ENCODE results near the gene SERPINB6. TPM values are rescaled to one million over a fixed set of nuclear protein-coding genes. Genes with fewer than 3 reads are reported as not detected.
"Not testable (repeated sequence)": the region's sequence is repeated elsewhere in the genome, so short reads cannot be mapped to it uniquely, and the experiment has no call there.

SERPINB6 gene
- total RNA-seq, 1 donor from 2014 or later = 14.0 TPM

DNA sequence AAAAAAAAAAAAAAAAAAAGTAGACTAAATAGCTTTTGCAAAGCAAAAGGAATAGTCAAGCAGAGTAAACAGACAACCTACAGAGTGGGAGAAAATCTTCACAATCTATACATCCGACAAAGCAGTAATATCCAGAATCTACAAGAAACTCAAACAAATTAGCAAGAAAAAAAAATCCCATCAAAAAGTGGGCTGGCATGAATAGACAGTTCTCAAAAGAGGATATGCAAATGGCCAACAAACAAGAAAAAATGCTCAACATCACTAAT lies 786 bp upstream of the SERPINB6 start:
- DNase-seq; H3K36me3 Mint-ChIP-seq (ENCODE audit: unreplicated experiment); H3K4me1 Mint-ChIP-seq (ENCODE audit: low read depth, unreplicated experiment); H3K27me3 Mint-ChIP-seq (ENCODE audit: unreplicated experiment); H3K27ac Mint-ChIP-seq (ENCODE audit: unreplicated experiment); H3K9me3 Mint-ChIP-seq (ENCODE audit: unreplicated experiment): not testable (repeated sequence)
- H3K4me3 Mint-ChIP-seq (ENCODE audit: unreplicated experiment) = peak overlapping the region; percentile 84

DNA sequence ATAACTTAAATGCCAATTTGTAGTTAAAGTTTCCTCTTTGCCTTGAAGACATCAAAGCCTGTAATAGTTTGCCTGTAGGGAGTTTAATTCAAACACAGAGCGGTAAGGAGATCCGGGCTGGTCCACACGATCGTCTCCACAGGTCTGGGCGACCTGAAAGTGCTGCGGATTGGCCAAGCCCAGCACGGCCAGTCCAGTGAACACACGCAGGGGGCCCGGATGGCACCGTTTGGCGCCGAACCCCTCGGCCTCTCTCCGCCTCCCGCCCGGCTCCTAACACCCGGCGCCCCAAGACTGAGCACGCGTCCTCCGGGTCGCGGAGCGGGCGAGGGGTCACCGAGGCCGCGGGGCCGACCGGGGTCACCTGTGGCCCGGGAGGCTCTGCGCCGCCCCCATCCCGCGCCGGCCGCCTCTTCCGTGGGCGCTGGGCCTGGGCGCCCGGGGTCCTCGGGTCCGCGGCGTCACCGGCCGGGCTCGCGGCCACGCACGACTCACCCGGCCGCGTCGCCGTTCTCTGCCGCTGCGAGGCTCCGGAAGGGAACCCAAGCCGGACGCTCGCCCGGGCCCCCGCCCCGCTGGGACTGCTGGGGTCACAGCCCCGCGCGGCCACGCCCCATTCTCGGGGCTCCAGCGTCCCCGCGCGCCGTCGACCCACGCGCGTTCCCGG lies 481 bp downstream of the SERPINB6 start:
- Mint-ChIP-seq H3K9me3 (ENCODE audit: unreplicated experiment) (peaks cover 2% of the 10 kb centered on the region), H3K27ac (ENCODE audit: unreplicated experiment) (peak overlapping the region; percentile 21), H3K4me1 (ENCODE audit: low read depth, unreplicated experiment) (no peaks in the 10 kb centered on the region), H3K27me3 (ENCODE audit: unreplicated experiment) (peaks cover 9% of the 10 kb centered on the region), H3K4me3 (ENCODE audit: unreplicated experiment) (peak overlapping the region; percentile 86), H3K36me3 (ENCODE audit: unreplicated experiment) (no peaks in the 10 kb centered on the region)
- TF ChIP-seq, protein P1, sequence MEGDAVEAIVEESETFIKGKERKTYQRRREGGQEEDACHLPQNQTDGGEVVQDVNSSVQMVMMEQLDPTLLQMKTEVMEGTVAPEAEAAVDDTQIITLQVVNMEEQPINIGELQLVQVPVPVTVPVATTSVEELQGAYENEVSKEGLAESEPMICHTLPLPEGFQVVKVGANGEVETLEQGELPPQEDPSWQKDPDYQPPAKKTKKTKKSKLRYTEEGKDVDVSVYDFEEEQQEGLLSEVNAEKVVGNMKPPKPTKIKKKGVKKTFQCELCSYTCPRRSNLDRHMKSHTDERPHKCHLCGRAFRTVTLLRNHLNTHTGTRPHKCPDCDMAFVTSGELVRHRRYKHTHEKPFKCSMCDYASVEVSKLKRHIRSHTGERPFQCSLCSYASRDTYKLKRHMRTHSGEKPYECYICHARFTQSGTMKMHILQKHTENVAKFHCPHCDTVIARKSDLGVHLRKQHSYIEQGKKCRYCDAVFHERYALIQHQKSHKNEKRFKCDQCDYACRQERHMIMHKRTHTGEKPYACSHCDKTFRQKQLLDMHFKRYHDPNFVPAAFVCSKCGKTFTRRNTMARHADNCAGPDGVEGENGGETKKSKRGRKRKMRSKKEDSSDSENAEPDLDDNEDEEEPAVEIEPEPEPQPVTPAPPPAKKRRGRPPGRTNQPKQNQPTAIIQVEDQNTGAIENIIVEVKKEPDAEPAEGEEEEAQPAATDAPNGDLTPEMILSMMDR (IDR thresholded peaks at IDR 0.05; ENCODE audit: partially characterized antibody, unreplicated experiment) = no peak
- DNase-seq = peak; percentile 34

DNA sequence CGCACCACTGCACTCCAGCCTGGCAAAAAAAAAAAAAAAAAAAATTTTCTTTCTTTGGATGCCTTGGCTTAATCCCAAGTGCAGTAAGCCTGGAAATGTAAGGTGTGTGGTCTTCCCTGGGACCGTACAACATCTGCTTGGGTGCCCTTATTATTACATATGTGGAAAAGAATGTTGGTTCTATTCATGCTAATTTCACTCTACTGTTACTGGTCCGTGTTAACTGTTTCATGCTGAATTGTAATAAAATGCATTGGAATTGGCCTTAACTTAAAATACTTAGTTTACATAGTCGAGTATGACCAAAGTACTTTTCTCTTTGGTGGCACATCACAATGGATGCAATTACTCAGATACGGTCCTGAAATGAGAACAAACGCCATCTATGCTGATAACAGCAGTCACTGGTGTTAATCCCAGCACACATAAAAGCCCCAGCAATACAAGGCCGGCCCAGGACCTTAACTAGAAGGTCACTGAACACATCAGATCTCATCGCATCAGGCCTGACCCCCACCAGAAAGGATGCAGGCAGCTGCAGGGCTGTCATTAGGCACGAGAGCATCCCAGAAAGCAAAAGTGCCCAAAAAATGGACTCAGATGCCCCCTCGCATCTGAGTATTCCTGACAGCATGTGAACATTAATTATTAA lies 1.2 kb downstream of the SERPINB6 start:
- H3K27ac Mint-ChIP-seq (ENCODE audit: unreplicated experiment) = no peak overlapping the region
- no peaks in the 10 kb centered on the region for H3K4me1 Mint-ChIP-seq (ENCODE audit: low read depth, unreplicated experiment)

DNA sequence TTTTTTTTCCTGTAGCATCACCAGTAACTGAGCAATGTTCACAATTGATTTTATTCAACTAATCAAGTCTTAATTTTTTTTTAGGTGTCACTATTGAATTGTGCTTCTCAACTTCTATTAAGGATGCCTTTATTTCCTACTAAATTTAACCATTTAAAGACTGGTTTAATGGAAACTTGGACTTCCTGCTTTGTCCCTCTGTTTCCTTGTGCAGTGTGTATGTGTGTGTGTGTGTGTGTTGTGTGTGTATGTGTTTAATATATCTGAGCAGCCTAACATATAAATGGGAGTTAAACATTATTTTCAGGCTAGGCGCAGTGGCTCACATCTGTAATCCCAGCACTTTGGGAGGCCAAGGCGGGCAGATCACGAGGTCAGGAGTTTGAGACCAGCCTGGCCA lies 1.8 kb downstream of the SERPINB6 start:
- H3K9me3 Mint-ChIP-seq (ENCODE audit: unreplicated experiment) = peaks cover 2% of the 10 kb centered on the region
- H3K27me3 Mint-ChIP-seq (ENCODE audit: unreplicated experiment) = peaks cover 9% of the 10 kb centered on the region
- TF ChIP-seq, protein P1 (IDR thresholded peaks at IDR 0.05; ENCODE audit: partially characterized antibody, unreplicated experiment) = no peak
- no peak for DNase-seq
- H3K36me3 Mint-ChIP-seq (ENCODE audit: unreplicated experiment) = no peaks in the 10 kb centered on the region
- H3K4me3 Mint-ChIP-seq (ENCODE audit: unreplicated experiment) = no peak overlapping the region
- no peaks in the 10 kb centered on the region for H3K4me1 Mint-ChIP-seq (ENCODE audit: low read depth, unreplicated experiment)
- peak overlapping the region; percentile 52 for H3K27ac Mint-ChIP-seq (ENCODE audit: unreplicated experiment)

More for the DNA sequence above, 1.2 kb downstream of the SERPINB6 start:
- Mint-ChIP-seq H3K27me3 (ENCODE audit: unreplicated experiment) (peaks cover 9% of the 10 kb centered on the region), H3K4me3 (ENCODE audit: unreplicated experiment) (peak overlapping the region; percentile 86), H3K36me3 (ENCODE audit: unreplicated experiment) (no peaks in the 10 kb centered on the region), H3K9me3 (ENCODE audit: unreplicated experiment) (peaks cover 2% of the 10 kb centered on the region)
- TF ChIP-seq, protein P1 (IDR thresholded peaks at IDR 0.05; ENCODE audit: partially characterized antibody, unreplicated experiment) = no peak
- no peak for DNase-seq

- no peak for DNase-seq
- H3K4me3 Mint-ChIP-seq (ENCODE audit: unreplicated experiment) = no peak overlapping the region
- peaks cover 2% of the 10 kb centered on the region for H3K4me1 Mint-ChIP-seq (ENCODE audit: low read depth, unreplicated experiment)
- TF ChIP-seq, protein P1 (IDR thresholded peaks at IDR 0.05; ENCODE audit: partially characterized antibody, unreplicated experiment) = no peak
- H3K27me3 Mint-ChIP-seq (ENCODE audit: unreplicated experiment) = peaks cover 7% of the 10 kb centered on the region
- H3K9me3 Mint-ChIP-seq (ENCODE audit: unreplicated experiment) = peaks cover 2% of the 10 kb centered on the region
- no peaks in the 10 kb centered on the region for H3K36me3 Mint-ChIP-seq (ENCODE audit: unreplicated experiment)
- no peak overlapping the region for H3K27ac Mint-ChIP-seq (ENCODE audit: unreplicated experiment)
Observed at GRCh38 chr6:2968600-2969135, 2.7 kb downstream of the SERPINB6 start.

All from glutamatergic neuron (in vitro differentiated cells).